ENCODE measurements around the gene GLI3.

GLI3 gene

GRCh38 chr7:41927380-41927779 is 309.6 kb downstream of the GLI3 start:
- no peak for DNase-seq (ENCODE audit: low read depth)

GRCh38 chr7:41925946-41926345 is 311.1 kb downstream of the GLI3 start:
- DNase-seq (ENCODE audit: low read depth) = no peak

DNA sequence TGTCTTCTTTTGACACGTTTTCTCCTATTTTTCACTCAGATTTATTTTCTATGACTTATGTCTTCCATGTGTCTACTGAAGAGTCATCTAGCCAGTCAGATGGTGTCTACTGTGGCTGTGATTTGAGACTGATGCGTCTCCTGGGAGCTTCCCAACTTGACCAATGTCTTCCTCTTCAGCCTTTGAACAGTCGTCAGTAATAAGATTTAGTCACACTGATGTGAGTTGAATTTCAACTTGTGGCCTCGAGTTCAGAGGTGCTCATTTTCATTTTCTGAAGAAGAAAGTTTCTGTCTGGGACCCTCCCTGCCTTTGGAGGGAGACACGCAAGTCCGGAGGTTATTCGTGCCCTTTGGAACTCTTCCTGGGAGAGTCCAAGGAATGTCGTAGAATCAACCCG is 312.2 kb downstream of the GLI3 start:
- DNase-seq (ENCODE audit: low read depth) = no peak

DNA sequence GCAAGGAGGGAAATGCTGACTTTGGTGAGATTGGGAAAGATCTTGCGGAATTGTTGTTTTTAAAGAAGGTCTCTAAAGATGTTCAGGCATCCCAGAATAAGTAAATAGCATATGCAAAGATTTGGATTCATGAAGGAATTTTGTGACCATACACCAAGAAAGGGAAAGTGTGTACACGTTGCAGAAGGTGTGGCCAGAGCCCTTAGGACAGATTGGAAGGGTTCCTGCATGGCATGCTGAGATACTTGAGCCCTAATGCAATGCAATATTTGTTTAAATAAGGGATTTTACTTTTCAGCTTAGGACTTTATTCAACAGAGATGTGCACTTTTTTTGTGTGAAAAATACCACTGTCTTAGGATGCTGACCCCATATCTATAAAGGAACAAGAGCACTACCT is 314.6 kb downstream of the GLI3 start:
- DNase-seq (ENCODE audit: low read depth) = no peak

- no peak for DNase-seq (ENCODE audit: low read depth)
Observed at GRCh38 chr7:41921453-41921981, 315.5 kb downstream of the GLI3 start.

GRCh38 chr7:41918597-41918996 is 318.4 kb downstream of the GLI3 start:
- DNase-seq (ENCODE audit: low read depth) = no peak

DNA sequence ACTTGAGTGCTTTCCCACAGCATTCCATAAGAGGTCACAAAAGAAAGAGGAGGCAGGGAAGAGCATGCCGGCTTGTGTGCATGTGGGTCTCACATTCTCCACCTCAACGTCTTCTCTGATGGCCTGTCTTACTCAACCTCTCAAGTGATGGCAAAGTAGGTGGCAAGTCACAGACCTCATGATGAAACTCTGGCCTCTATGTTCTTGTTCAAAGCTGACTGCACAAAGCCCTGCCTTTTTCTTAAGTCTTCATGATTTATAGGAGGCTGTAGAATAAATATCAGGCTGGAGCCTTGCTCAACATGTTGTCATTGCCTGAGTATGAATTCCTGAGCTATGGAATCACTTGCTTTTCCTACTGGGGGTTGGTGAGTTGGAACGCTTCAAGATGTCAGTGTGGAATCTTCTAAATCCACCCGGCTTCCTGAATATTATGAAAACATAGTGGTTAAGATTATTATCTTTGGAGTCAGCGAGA is 320.5 kb downstream of the GLI3 start:
- no peak for DNase-seq (ENCODE audit: low read depth)

- no peak for DNase-seq (ENCODE audit: low read depth)
Observed at GRCh38 chr7:41915871-41916270, 321.1 kb downstream of the GLI3 start.

GRCh38 chr7:41912851-41913567 is 324.0 kb downstream of the GLI3 start:
- DNase-seq (ENCODE audit: low read depth) = no peak

- DNase-seq (ENCODE audit: low read depth) = no peak
Observed at GRCh38 chr7:41912426-41912825, 324.6 kb downstream of the GLI3 start.

GRCh38 chr7:41911792-41912191 is 325.2 kb downstream of the GLI3 start:
- DNase-seq (ENCODE audit: low read depth) = no peak

Data from stimulated activated CD8-positive, alpha-beta memory T cell treated with anti-CD3 and anti-CD28 coated beads, Interleukin-12 subunit alpha, Interleukin-12 subunit beta, amount 100 ng/mL, for 4 hours (primary cell).